Stimulated activated CD4-positive, alpha-beta T cell treated with anti-CD3 and anti-CD28 coated beads, TNF-alpha, amount 100 ng/mL, for 24 hours (primary cell): ENCODE data around the gene VPS54.
"Not testable (repeated sequence)": the region's sequence is repeated elsewhere in the genome, so short reads cannot be mapped to it uniquely, and the experiment has no call there.

ENCODE experiments used
- DNase-seq, 3 experiments: peaks; one replicate each; pipeline ENCODE4 v3.0.0-alpha.2; 2020; ENCODE audit warnings: low read depth in 3 of 3

Gene VPS54

DNA sequence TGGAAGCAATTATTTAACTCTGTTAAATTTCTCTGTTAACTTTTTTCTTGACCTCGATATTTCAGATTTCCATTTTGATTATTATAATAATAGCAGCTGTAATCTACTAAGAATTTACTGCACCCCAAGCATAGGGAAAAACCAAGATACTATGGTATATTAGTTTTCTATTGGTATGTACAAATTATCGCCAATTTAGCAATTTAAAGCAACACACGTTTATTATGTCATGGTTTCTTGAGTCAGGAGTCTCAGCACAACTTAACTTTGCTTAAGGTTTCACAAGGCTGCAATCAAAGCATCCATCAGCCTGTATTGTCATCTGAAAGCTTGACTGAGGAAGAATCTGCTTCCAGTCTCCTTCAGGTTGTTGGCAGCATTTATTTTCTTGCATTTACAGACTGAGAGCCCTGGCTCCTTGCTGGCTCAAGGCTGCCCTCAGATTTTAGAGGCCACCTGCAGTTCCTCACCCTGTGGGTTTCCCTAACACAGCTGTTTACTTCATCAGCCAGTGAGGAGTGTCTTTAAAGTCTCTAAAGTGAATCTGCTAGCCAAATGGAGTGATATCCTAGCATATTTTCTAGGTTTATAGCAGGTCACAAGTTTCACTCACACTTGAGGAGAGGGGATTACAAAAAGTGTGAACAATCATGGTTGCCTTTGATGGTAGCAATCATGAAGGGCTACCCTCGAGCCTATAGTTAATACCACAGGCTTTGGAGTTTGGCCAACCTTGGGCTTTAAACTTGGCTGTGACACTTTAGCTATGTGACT lies 4.4 kb upstream of the VPS54 start:
- DNase-seq: no peak

DNA sequence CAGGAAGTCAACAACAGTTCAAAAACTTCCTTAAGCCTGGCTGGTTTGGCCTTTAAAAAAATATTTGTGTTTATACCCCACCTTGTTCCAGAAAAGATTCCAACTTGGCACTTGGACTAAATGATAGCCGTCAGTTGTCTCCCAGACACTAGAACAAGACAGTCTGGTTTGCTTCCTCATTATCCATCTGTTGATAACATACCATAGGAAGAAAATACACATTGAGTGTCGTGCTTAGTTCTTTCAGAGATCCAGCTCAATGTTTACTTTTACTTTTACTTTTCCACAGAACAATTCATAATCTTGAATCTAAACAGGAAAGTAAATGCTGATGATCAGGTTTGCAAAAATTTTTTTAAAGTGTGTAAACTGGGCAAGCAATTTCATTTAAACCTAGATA lies 2.4 kb upstream of the VPS54 start:
- DNase-seq: no peak

GRCh38 chr2:64019975-64020528 lies 824 bp upstream of the VPS54 start:
- no peak for DNase-seq

DNA sequence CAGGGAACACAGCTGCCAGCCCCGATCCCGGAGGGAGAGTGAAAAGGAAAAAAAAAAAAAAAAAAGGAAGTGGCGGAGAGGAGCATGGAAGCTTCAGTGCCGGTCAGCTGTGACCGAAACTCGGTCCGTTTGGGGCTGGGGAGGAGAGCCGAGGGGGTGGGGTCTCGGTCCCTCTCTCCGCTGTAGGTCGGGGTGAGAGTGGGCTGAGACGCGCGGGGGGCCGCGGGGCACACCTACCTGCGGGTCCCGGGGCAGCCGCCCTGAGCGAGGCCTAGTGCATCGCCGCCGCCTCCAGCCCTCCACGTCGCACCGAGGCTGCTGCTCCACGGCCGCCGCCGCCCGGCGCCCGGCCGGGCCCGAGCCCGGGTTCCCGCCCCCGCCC lies 536 bp downstream of the VPS54 start:
- DNase-seq: no peak

GRCh38 chr2:64017811-64018700 lies 1.2 kb downstream of the VPS54 start:
- no peak for DNase-seq

GRCh38 chr2:64015898-64016297 lies 3.3 kb downstream of the VPS54 start:
- DNase-seq: no peak

DNA sequence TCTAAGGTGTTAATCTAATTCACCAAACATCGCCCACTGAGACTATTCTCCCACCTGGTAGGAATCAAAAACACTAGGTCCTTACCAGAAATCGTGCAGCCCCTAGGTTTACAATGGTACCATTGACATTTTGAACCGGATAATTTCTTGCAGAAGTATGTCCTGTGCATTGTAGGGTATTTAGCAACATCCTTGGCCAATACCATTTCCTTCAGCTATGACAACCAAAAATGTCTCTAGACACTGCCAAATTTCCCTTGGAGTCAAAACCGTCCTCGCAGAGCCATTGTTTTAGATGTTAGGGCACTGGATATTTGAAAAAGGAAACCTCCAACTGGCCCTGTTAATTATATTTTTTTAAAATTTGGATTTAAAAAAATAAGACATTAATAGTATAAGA lies 3.8 kb downstream of the VPS54 start:
- no peak for DNase-seq

DNA sequence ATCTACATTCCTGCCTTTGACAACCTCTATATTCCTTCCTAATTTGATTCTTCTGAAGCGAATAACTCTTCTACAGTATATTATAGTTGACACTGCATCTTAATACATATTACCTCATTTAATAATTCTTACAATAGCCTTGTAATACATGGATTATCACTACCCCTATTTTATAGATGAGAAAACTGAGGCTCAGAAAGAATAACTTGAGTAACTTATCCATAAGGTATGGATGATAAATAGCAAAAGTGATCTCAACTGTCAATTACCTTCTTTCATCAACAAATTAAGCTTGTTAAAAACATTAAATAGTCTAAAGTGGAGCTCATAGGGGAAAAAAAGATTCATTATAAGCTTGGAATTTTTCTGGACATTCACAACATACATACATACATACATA lies 4.6 kb downstream of the VPS54 start:
- DNase-seq: no peak

- DNase-seq: no peak
These were observed 6.2 kb downstream of the VPS54 start for GRCh38 chr2:64013053-64013452.

DNA sequence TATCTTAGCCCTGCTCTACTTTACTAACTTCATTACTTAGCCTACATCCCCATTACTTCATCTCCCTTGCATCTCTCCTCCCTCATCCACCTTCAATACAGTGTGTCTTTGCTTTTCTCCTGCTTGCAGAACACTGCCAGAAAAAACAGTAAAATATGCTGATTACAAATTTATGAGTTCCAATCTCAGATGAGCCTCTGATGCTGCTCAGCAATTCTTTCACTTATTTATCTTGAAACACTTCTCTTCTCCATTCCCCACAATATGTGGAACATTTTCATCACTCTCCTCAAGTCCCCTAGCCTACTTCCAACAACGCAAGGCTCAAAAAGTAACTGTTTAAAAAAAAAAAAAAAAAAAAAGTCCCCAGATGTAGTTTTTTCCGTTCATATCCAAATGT lies 7.1 kb downstream of the VPS54 start:
- no peak for DNase-seq

DNA sequence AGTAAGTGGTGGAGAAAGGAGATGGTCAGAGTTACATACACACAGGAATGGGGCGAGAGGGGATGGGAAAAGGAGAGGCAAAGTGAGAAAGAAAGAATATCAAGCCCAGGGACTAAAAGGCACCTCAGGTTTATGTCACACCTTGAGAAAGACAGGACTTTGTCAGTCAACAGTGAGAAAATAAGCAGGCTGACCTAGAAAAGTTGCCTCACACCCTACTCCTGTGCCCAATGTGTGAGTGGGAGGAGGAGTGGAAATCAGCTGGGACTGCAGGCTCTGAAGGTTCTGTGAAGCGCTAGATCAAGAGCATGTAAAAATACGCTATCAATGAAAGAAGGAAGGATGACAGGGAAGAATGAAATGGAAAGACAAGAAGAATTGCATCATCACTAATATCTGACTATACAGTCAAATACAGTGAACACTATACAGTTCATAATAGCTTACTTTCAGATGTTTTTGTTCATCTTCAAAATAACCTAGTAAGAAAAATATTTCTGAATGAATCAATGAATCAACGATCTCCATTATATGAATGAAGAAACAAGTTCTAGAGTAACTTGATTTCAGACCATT lies 10.7 kb downstream of the VPS54 start:
- DNase-seq: no peak

- no peak for DNase-seq
These were observed 11.3 kb downstream of the VPS54 start for GRCh38 chr2:64007924-64008323.

DNA sequence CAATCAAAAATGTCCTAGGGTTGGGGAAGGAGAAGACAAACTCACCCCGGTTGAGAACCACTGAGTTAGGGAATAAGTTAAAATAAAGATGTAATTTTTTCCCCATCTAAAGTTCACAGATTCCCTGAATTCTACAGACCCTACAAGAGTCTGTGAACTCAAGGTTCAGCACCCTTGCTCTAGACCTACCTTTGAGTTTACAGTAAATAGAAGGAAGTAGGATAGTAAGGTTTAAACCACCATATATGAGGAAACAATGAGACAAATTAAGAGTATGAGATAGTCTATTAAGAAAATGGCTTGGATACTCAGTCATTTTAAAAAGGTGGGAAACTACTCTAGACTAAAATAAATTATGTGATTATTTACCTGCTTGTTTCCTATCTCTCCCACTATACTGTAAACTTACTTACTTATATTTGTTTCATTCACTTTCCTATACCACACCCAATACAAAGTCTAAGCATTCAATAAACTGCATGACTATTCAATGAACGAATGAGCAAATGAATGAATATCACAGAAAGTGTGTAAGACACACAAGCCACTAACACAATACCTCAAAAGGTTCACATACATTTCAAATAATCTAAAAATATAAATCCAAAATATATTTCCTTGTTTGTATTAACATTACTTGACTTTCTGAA lies 13.4 kb downstream of the VPS54 start:
- no peak for DNase-seq

GRCh38 chr2:64003239-64003638 lies 16.0 kb downstream of the VPS54 start:
- DNase-seq: no peak

DNA sequence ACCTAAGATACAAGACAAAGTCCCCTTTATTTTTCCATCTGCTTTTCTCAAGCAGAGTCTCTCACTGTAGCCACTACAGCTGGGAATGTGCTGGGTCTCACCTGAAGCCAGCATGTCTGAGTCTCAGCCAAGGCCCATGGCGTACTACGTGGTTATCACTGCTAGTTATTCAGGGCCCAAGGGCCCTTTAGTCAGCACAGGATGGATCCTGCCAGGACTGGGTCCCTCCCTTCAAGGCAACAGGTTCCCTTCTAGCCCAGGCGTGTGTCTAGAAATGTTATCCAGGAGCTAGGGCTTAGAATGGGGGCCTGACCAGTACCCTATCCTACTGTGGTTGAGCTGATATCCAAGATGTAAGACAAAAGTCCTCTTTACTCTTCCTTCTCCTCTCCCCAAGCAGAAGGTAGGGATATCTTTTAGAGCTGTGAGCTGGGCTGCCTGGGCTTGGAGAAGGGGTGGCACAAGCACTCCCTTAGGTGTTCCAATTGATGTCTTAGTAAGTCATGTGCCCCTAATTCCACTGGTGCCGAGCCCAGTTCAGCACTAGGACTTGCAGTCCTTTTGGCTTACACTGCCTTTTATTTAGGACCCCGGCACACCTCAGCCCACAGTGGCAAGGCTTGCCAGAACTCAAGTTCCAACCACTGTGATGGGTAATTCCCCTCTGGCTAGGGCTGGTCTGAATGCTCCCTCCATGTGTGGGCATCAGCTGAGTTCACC lies 17.7 kb downstream of the VPS54 start:
- DNase-seq: no peak

GRCh38 chr2:64000630-64001381 lies 18.4 kb downstream of the VPS54 start:
- DNase-seq: no peak

DNA sequence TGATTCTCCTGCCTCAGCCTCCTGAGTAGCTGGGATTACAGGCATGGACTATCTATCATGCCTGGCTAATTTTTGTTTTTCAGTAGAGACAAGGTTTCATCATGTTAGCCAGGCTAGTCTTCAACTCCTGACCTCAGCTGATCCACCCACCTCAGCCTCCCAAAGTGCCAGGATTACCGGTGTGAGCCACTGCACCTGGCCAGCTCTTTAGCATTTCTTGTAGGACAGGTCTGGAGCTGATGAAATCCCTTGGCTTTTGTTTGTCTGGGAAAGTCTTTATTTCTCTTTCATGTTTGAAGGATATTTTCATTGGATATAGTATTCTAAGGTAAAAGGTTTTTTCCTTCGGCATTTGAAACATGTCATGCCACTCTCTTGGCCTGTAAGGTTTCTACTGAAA lies 20.2 kb downstream of the VPS54 start:
- no peak for DNase-seq

- not testable (repeated sequence) for DNase-seq
These were observed 22.5 kb downstream of the VPS54 start for GRCh38 chr2:63996582-63997198.

GRCh38 chr2:63994329-63995070 lies 24.7 kb downstream of the VPS54 start:
- DNase-seq: not testable (repeated sequence)
